Subcutaneous abdominal adipose tissue (tissue), 5 donors: Measurements from ENCODE around the gene CFAP74.
"Not testable (repeated sequence)": the region's sequence is repeated elsewhere in the genome, so short reads cannot be mapped to it uniquely, and the experiment has no call there.

Source experiments
- H3K27ac ChIP-seq: one replicate; pipeline ENCODE4 v1.7.0; 2013; ENCODE audit warnings: low read depth, mild to moderate bottlenecking, inconsistent platforms, low read length, moderate library complexity
- H3K27me3 ChIP-seq, 5 donors: one replicate each; pipeline ENCODE4 v1.7.0; 2013; ENCODE audit warnings: low read length in 5 of 5, inconsistent platforms in 1 of 5; ENCODE audit not compliant: control insufficient read depth in 5 of 5, insufficient read depth in 4 of 5
- H3K36me3 ChIP-seq, 5 donors: one replicate each; pipeline ENCODE4 v1.7.0; 2013; ENCODE audit warnings: low read length in 5 of 5; ENCODE audit not compliant: control insufficient read depth in 5 of 5, insufficient read depth in 5 of 5
- H3K4me1 ChIP-seq, 5 donors: one replicate each; pipeline ENCODE4 v1.7.0; 2013; ENCODE audit warnings: low read length in 5 of 5, mild to moderate bottlenecking in 3 of 5, moderate library complexity in 1 of 5; ENCODE audit not compliant: control insufficient read depth in 5 of 5, insufficient read depth in 5 of 5
- H3K4me3 ChIP-seq, 5 donors: one replicate each; pipeline ENCODE4 v1.7.0; 2013; ENCODE audit warnings: low read length in 5 of 5, low read depth in 1 of 5
- H3K9ac ChIP-seq, 5 donors: one replicate each; pipeline ENCODE4 v1.7.0; 2013; ENCODE audit warnings: low read length in 5 of 5, mild to moderate bottlenecking in 4 of 5, moderate library complexity in 3 of 5
- H3K9me3 ChIP-seq, 5 donors: one replicate each; pipeline ENCODE4 v1.7.0; 2013; ENCODE audit warnings: low read length in 5 of 5; ENCODE audit not compliant: control insufficient read depth in 5 of 5
- donor health status: healthy.
- donor health status: healthy.
- donor health status: healthy.
- donor health status: healthy.
- donor health status: healthy.

Gene CFAP74

DNA sequence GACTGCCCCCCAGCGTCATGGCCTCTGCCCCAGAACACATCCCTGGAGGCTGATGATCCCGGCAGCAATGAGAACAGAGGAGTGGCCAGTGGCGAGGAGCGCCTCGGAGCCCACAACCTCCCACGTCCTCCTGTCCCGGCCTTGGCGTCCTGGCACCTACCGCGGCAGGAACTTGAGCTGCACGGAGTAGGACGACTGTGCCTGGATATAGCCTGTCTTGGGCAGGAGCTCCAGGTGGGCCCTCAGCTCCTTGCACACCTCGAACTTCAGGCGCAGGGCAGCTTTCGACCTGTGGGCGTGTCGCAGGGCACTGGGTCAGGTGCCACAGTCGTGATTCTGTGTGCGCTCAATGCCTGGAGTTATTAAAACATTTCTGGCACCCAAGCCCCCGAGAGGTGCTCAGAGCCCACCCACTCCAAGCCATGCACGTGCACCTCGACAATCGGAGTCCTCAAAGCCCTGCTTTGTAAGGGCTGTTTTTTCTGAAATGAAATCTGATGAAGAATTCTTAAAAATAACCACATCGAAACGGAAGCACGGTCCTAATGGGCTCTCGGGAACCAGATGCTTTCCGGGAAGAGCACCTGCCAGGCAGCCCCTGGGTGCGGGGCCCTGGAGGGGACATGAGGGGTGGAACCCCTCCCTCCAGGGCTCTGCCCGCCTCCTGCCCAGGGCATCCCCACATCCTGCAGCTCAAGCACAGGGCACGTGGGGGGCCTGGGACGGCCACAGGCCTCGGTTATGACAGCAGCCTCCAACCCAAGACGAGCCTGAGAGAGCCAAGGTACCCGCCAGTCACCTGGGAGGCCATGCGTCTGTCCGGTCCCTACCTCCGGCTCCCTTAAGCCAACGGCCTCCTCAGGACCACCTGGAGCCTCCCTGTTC is 61.5 kb downstream of the CFAP74 start:
- H3K27me3 ChIP-seq: peaks cover 13 to 40% (median 26%) of the 10 kb centered on the region in 5 donors
- H3K9me3 ChIP-seq: no peaks in the 10 kb centered on the region
- H3K27ac ChIP-seq: no peak overlapping the region
- peaks cover 0 to 17% (median 11%) of the 10 kb centered on the region in 5 donors for H3K4me1 ChIP-seq
- H3K4me3 ChIP-seq: no peak overlapping the region
- no peak overlapping the region for H3K9ac ChIP-seq
- H3K36me3 ChIP-seq: no peaks in the 10 kb centered on the region

DNA sequence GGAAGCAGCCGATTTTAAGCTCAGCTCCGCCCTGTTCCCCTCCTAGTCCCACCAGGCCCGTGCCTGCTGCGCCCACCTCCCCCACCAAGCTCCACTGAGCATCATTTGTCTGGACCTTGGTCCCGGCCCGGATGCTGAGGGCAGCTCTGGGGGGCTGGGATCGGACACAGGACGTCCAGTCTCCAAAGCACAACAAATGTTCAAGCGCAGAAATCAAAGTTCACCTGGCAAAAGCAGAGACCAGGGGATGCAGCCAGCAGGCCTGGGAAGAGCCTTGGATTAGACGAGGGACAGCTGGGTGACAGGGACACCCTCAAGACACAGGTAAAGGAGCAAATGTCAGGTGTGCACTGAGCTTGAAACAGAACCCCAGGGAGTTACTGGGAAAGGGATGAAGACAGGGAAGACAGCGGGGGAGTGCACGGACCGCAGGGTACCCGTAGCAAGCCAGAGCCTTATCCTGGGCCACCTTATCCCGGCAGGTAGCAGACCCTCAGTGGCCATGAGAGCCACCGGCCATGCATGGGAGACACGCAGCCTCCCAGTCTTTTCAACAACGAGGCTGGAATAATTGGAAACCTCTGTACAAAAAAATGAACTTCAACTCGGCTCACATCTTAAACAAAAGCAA is 62.3 kb downstream of the CFAP74 start:
- Histone ChIP-seq H3K36me3 (no peaks in the 10 kb centered on the region), H3K9ac (no peak overlapping the region), H3K4me3 (no peak overlapping the region), H3K27ac (no peak overlapping the region), H3K4me1 (peaks cover 0 to 9% (median 4%) of the 10 kb centered on the region in 5 donors), H3K9me3 (no peaks in the 10 kb centered on the region), H3K27me3 (peaks cover 13 to 40% (median 26%) of the 10 kb centered on the region in 5 donors)

DNA sequence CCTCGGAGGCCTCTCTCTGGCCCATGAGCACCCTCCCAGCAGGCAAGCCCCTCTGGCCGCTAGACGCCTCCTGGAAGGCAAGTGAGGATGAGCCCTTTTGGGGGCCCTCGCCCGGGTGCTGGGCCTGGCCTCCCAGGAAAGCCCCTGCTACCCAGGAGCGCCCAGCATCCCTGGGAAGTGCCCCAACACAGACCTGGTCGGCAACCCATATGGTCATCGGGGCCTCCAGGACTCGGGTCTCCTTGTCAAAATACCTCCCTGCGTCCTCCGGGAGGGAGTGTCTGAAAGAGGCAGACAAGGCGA is 63.5 kb downstream of the CFAP74 start:
- Histone ChIP-seq H3K4me3 (no peak overlapping the region), H3K27ac (no peak overlapping the region), H3K9ac (no peak overlapping the region), H3K9me3 (no peaks in the 10 kb centered on the region), H3K36me3 (no peaks in the 10 kb centered on the region), H3K4me1 (peaks cover 0 to 8% (median 4%) of the 10 kb centered on the region in 5 donors), H3K27me3 (peaks cover 13 to 36% (median 26%) of the 10 kb centered on the region in 5 donors)

DNA sequence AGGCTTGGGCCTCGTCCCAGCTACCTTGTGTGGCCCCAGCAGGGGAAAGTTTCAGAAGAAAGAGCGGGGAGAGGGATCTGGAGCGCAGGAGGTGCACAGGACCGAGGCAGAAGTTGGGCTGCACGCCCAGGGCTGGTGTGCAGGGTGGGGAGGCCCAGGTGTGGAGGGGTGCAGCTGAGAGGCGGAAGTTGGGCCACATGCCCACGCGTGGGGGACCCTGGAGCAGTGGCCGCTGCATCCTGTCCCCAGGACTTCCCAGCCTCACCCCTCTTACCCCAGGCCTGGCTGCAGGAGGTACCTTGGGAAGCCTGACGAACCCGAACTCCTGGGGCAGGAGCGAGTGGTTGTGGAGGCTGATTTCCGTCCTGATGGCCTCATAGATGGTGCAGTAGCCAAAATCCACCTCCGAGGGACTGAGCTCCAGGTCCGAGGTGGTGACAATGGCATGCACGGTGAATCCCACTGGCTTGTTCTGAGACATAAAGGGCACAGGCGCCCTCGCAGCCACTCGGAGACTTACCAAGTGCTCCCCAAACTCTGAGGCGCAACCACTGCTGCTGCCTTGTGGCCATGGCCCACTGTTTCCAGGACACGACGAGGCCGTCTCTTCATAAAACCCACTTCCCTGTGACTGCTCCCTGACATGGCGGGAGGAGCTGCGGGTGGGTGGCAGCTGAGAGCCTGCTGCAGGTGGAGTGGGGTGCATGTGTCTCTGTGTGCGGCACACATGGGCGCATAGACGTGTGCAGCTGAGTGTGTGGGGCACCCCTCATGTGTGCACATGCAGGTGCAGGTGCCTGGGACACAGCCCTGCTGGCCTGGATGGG is 64.1 kb downstream of the CFAP74 start:
- Histone ChIP-seq H3K27me3 (peaks cover 13 to 36% (median 28%) of the 10 kb centered on the region in 5 donors), H3K9me3 (no peaks in the 10 kb centered on the region), H3K9ac (no peak overlapping the region), H3K36me3 (no peaks in the 10 kb centered on the region), H3K4me3 (no peak overlapping the region), H3K27ac (no peak overlapping the region), H3K4me1 (peaks cover 0 to 8% (median 4%) of the 10 kb centered on the region in 5 donors)

DNA sequence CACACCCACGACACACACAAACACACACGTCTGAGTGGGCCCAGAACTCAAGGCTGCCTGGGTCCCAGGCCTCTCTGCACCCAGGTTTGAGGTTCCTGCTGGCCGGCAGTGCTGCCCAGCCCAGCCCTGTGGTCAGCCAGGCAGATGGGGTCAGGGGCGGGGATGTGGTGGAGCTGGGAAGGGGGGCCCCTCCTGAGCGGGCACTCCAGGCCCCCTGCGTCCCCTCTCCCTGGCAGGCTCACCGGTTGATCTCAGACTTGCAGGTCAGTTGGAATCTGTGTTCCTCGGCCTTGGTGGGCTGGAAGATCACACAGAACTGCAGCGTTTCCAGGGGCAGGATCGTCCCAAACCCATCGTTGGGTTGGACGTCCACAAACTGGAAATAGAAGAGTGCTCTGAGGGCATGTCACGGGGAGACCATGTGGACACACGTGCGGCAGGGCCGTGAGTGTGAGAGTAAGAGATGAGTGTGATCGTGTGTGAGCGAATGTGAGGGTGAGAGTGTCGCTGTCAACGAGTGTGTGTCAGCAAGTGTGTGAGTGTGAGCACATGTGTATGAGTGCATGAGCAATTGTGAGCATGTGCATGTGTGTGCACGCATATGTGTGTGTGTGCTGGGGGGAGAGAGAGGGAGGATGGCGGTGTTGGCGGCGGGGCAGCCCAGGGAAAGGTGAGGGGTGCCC is 64.8 kb downstream of the CFAP74 start:
- H3K27me3 ChIP-seq: peaks cover 11 to 37% (median 30%) of the 10 kb centered on the region in 5 donors
- H3K9ac ChIP-seq: no peak overlapping the region
- H3K4me3 ChIP-seq: no peak overlapping the region
- H3K27ac ChIP-seq: no peak overlapping the region
- H3K9me3 ChIP-seq: no peaks in the 10 kb centered on the region
- H3K4me1 ChIP-seq: peaks cover 0 to 2% (median 0%) of the 10 kb centered on the region in 5 donors
- no peaks in the 10 kb centered on the region for H3K36me3 ChIP-seq

- H3K9ac ChIP-seq: no peak overlapping the region
- no peak overlapping the region for H3K27ac ChIP-seq
- H3K27me3 ChIP-seq: peaks cover 9 to 31% (median 27%) of the 10 kb centered on the region in 5 donors
- H3K4me1 ChIP-seq: no peaks in the 10 kb centered on the region
- no peaks in the 10 kb centered on the region for H3K9me3 ChIP-seq
- H3K36me3 ChIP-seq: no peaks in the 10 kb centered on the region
- no peak overlapping the region for H3K4me3 ChIP-seq
Observed at GRCh38 chr1:1938276-1938573, 65.4 kb downstream of the CFAP74 start.

- no peaks in the 10 kb centered on the region for H3K4me1 ChIP-seq
- peaks cover 9 to 28% (median 25%) of the 10 kb centered on the region in 5 donors for H3K27me3 ChIP-seq
- H3K4me3 ChIP-seq: no peak overlapping the region
- no peak overlapping the region for H3K27ac ChIP-seq
- H3K9me3 ChIP-seq: no peaks in the 10 kb centered on the region
- no peaks in the 10 kb centered on the region for H3K36me3 ChIP-seq
- no peak overlapping the region for H3K9ac ChIP-seq
Observed at GRCh38 chr1:1937549-1938275, 65.9 kb downstream of the CFAP74 start.

DNA sequence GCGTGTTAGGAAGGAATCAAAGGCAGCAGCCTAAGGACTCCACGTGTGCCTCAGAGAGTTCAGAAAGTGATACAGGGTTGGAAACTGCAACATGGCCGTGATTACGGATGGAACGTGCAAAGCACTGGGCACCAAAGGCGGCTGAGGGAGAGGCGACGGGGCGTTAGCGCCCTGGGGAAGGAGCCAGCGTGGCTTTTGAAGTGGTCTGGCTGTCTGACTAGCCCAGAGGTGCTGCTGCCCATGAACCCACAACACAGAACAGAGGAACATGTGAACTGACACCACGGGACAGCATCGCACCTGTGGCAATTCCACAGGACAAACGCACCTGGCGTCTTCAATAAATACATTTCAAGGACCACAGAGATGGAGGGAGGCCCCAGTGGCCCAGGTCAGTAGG is 66.5 kb downstream of the CFAP74 start:
- H3K4me1 ChIP-seq: no peaks in the 10 kb centered on the region
- H3K36me3 ChIP-seq: no peaks in the 10 kb centered on the region
- H3K4me3 ChIP-seq: no peak overlapping the region
- H3K9me3 ChIP-seq: no peaks in the 10 kb centered on the region
- H3K9ac ChIP-seq: no peak overlapping the region
- peaks cover 9 to 24% (median 20%) of the 10 kb centered on the region in 5 donors for H3K27me3 ChIP-seq
- H3K27ac ChIP-seq: no peak overlapping the region

GRCh38 chr1:1934848-1935247 is 68.7 kb downstream of the CFAP74 start:
- H3K36me3 ChIP-seq, H3K4me1 ChIP-seq, H3K4me3 ChIP-seq, H3K9me3 ChIP-seq, H3K27ac ChIP-seq, H3K9ac ChIP-seq: not testable (repeated sequence)
- peaks cover 2 to 21% (median 9%) of the 10 kb centered on the region in 5 donors for H3K27me3 ChIP-seq
